ENCODE results near the gene WRAP73. TPM values are rescaled to one million over a fixed set of nuclear protein-coding genes. Genes with fewer than 3 reads are reported as not detected.

Gene WRAP73
- polyA plus RNA-seq, 2 of the 4 experiments (the other 2 are of a cell fraction), result 15.4 to 16.1 TPM

GRCh38 chr1:3692598-3692997 lies 42.7 kb upstream of the WRAP73 start:
- ATAC-seq (no peak), FAIRE-seq (no peak), DNase-seq (ENCODE audit: low read depth in 1 of 2, low spot score in 1 of 2) (no peak)
- no peak overlapping the region for H3K4me2 ChIP-seq
- H3K27ac ChIP-seq, result no peak overlapping the region
- no peaks in the 10 kb centered on the region; the same call in 2 of the 3 replicates for H3K4me1 ChIP-seq
- CTCF ChIA-PET, result interaction anchor here (2.2 kb wide), 1 partner anchor 34 kb away, joined by 6 read pairs; no protein-coding TSS in a partner anchor
- no peak overlapping the region for H3K4me3 ChIP-seq
- H3K9me3 ChIP-seq, result no peaks in the 10 kb centered on the region
- POLR2A ChIA-PET, result no interaction called here
- WGBS (ENCODE audit: missing lambda C conversion rate), result no CpG with 5 or more reads among the region's 13 CpGs
- TF ChIP-seq ZNF302 (CRISPR knock-in tag; IDR thresholded peaks at IDR 0.05), result no peak
- no peak for TF ChIP-seq MAZ (IDR thresholded peaks at IDR 0.05; ENCODE audit: borderline replicate concordance, low read depth, low read length)
- TF ChIP-seq FOSL2 (IDR thresholded peaks at IDR 0.05), result no peak
- TF ChIP-seq FOSL2 (CRISPR knock-in tag; IDR thresholded peaks at IDR 0.05), result no peak
- no peak for TF ChIP-seq RCOR1 (IDR thresholded peaks at IDR 0.05; ENCODE audit: low read depth, low read length)
- TF ChIP-seq FOSB (CRISPR knock-in tag; IDR thresholded peaks at IDR 0.05), result no peak
- TF ChIP-seq PBX3 (IDR thresholded peaks at IDR 0.05), result no peak
- no peak for TF ChIP-seq BHLHE40 (IDR thresholded peaks at IDR 0.05; ENCODE audit: low read depth, low read length)
- TF ChIP-seq JUNB (IDR thresholded peaks at IDR 0.05), result no peak
- TF ChIP-seq EP300 (IDR thresholded peaks at IDR 0.05), result no peak
- TF ChIP-seq NFE2L2 (conservative IDR thresholded peaks at IDR 0.05; ENCODE audit: low read length), result no peak
- TF ChIP-seq JUN (IDR thresholded peaks at IDR 0.05), result no peak

- Histone ChIP-seq H3K9me3 (no peaks in the 10 kb centered on the region), H3K4me2 (no peak overlapping the region), H3K27ac (no peak overlapping the region), H3K4me3 (no peak overlapping the region), H3K4me1 (no peaks in the 10 kb centered on the region; the same call in 2 of the 3 replicates)
- ChIA-PET CTCF (interaction anchor here (0.6 to 2.2 kb wide), 3 partner anchors 10 to 135 kb away, joined by 3 to 6 read pairs (median 3); no protein-coding TSS in a partner anchor), POLR2A (no interaction called here)
- no peak for DNase-seq (ENCODE audit: low read depth in 1 of 2, low spot score in 1 of 2)
- no peak for ATAC-seq
- 65% methylated on average over 13 of the region's 24 CpGs for WGBS (ENCODE audit: missing lambda C conversion rate)
- FAIRE-seq, result no peak
- TF ChIP-seq GATA3 (IDR thresholded peaks at IDR 0.05; ENCODE audit: borderline replicate concordance) (no peak), PHF8 (IDR thresholded peaks at IDR 0.05; ENCODE audit: borderline replicate concordance, low read depth) (no peak), SREBF2 (IDR thresholded peaks at IDR 0.05) (no peak), CEBPB (IDR thresholded peaks at IDR 0.05) (no peak), NFE2L2 (conservative IDR thresholded peaks at IDR 0.05; ENCODE audit: low read length) (no peak), ZFP36 (IDR thresholded peaks at IDR 0.05; ENCODE audit: borderline replicate concordance, partially characterized antibody) (no peak)
These were observed 41.7 kb upstream of the WRAP73 start for GRCh38 chr1:3691421-3692204.

GRCh38 chr1:3690282-3691065 lies 40.6 kb upstream of the WRAP73 start:
- POLR2A ChIA-PET, result no interaction called here
- Histone ChIP-seq H3K27ac (no peak overlapping the region), H3K4me1 (no peaks in the 10 kb centered on the region), H3K4me3 (no peak overlapping the region), H3K9me3 (no peaks in the 10 kb centered on the region), H3K4me2 (no peak overlapping the region)
- ATAC-seq, result no peak
- no peak for DNase-seq (ENCODE audit: low read depth in 1 of 2, low spot score in 1 of 2)
- FAIRE-seq, result no peak
- WGBS (ENCODE audit: missing lambda C conversion rate), result 88% methylated on average over 29 of the region's 50 CpGs
- CTCF ChIA-PET, result interaction anchor here (1.6 kb wide), 1 partner anchor 9 kb away, joined by 3 read pairs; no protein-coding TSS in a partner anchor
- TF ChIP-seq E2F6 (IDR thresholded peaks at IDR 0.05; ENCODE audit: borderline replicate concordance, low read depth) (no peak), HOXB13 (CRISPR knock-in tag; IDR thresholded peaks at IDR 0.05; ENCODE audit: low read depth) (no peak), NR3C1 (IDR thresholded peaks at IDR 0.05) (no peak), REST (IDR thresholded peaks at IDR 0.05) (no peak), KDM1A (IDR thresholded peaks at IDR 0.05; ENCODE audit: low read depth) (no peak), JUN (IDR thresholded peaks at IDR 0.05) (no peak), CHD2 (IDR thresholded peaks at IDR 0.05; ENCODE audit: low read length, partially characterized antibody) (no peak), HOXA7 (CRISPR knock-in tag; IDR thresholded peaks at IDR 0.05) (no peak), TFCP2L1 (CRISPR knock-in tag; IDR thresholded peaks at IDR 0.05) (no peak), HEYL (CRISPR knock-in tag; IDR thresholded peaks at IDR 0.05) (no peak), USF2 (IDR thresholded peaks at IDR 0.05) (no peak), ZNF302 (CRISPR knock-in tag; IDR thresholded peaks at IDR 0.05) (no peak), RFX5 (IDR thresholded peaks at IDR 0.05) (no peak)
